ENCODE measurements around the gene MINDY4.
A peak's percentile ranks its signal among the peaks of the same experiment; 100 is the strongest.

Gene MINDY4

DNA sequence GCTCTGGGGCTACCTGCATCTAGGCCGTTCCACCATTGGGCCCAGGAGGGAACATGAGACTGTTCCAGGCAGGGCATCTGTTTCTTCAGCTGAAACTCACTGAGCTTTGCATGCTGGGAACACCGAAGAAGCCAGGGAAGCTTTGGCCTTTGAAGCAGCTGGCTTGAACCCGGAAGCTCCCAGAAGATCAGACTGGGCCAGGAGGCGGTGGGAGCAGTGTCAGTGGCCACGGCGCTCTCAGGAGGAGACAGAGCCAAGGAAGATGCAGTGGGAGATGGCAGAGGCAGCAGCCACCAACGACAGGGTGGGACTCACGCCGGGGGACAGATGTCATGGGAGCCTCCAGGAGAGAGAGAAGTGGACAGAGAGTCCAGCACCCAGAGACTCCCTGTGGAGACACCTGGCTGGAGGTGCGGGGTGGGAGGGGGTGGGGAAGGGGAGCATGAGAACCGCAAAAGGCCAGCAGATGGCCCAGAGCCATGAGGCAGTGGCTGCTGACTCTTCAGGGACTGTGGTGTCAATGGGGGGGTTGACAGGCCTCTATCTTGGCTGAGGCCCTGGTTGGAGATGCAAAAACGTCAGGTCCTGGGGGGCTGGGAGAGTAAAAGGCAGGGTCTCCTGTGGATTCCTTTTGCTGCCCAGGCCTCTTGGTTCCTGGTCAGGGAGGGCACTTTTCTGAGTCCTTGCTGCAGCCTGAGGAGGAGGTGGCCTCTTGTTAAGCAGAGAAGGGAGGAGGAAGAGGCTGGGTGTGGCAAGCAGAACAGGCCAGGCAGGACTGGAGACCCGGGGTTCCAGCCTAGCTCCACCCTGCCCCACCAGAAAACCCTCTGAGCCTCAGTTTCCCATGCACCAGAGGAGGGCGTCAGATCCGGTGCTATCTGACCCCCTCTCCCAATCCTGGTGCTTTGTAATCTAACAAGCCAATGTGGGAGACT is 134.1 kb downstream of the MINDY4 start:
- H2BK5ac ChIP-seq (ENCODE audit: low read length): no peak overlapping the region
- no peak for DNase-seq
- H2AK5ac ChIP-seq (ENCODE audit: low read length): no peak overlapping the region
- no peak overlapping the region for H3K9ac ChIP-seq (ENCODE audit: low read length)
- WGBS (ENCODE audit: extremely low coverage, insufficient coverage, low lambda C conversion rate): no CpG with 5 or more reads among the region's 15 CpGs
- no peak overlapping the region for H3K18ac ChIP-seq (ENCODE audit: low read length)
- H4K8ac ChIP-seq (ENCODE audit: low read depth, low read length): no peak overlapping the region
- no peak overlapping the region for H2BK120ac ChIP-seq (ENCODE audit: low read depth, low read length)
- H4K5ac ChIP-seq (ENCODE audit: low read length): no peak overlapping the region
- no peak overlapping the region for H3K4ac ChIP-seq (ENCODE audit: low read depth, low read length)
- no peaks in the 10 kb centered on the region for H3K4me1 ChIP-seq (ENCODE audit: control insufficient read depth, low read depth, low read length)
- H2BK15ac ChIP-seq (replicated peaks; ENCODE audit: low read depth): no peak overlapping the region
- H3K36me3 ChIP-seq (ENCODE audit: control insufficient read depth, insufficient read depth, low read length): no peaks in the 10 kb centered on the region
- no peaks in the 10 kb centered on the region for H3K27me3 ChIP-seq (ENCODE audit: insufficient read depth, low read length, poor library complexity)
- H3K4me3 ChIP-seq (ENCODE audit: low read length): no peak overlapping the region
- H3K27ac ChIP-seq (ENCODE audit: low read depth, low read length): no peak overlapping the region
- no peak overlapping the region for H3K23ac ChIP-seq (ENCODE audit: low read length)
- H3K56ac ChIP-seq (ENCODE audit: low read length): no peak overlapping the region
- H3K4me2 ChIP-seq (ENCODE audit: low read length): no peak overlapping the region
- H3K79me2 ChIP-seq (ENCODE audit: control insufficient read depth, insufficient read depth, low read length): no peaks in the 10 kb centered on the region
- no peaks in the 10 kb centered on the region for H3K79me1 ChIP-seq (ENCODE audit: low read length)

DNA sequence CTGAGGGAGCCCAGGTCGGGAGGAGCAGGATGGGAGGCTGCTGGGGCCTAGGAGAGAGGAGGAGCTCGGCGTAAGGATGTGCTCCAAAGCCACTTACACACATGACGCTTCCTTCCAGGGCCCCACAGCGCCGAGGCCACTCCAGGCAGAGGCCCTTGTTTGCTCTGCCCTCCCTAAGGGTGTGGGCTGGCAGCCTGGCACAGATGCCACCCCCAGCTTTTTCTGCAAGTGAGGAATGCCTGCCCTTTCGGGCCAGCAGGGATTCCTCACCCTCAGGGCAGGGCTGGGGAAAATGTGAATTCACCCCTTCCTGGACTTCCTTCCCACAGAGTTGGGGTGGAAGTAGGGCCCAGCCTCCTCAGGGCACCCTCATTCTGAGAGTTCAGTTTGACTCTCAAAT is 134.8 kb downstream of the MINDY4 start:
- Histone ChIP-seq H4K5ac (ENCODE audit: low read length) (no peak overlapping the region), H3K56ac (ENCODE audit: low read length) (peak overlapping the region; percentile 46), H3K4me1 (ENCODE audit: control insufficient read depth, low read depth, low read length) (no peaks in the 10 kb centered on the region), H3K18ac (ENCODE audit: low read length) (no peak overlapping the region), H3K9ac (ENCODE audit: low read length) (no peak overlapping the region), H3K27me3 (ENCODE audit: insufficient read depth, low read length, poor library complexity) (no peaks in the 10 kb centered on the region), H3K79me2 (ENCODE audit: control insufficient read depth, insufficient read depth, low read length) (no peaks in the 10 kb centered on the region), H2BK5ac (ENCODE audit: low read length) (no peak overlapping the region), H3K23ac (ENCODE audit: low read length) (no peak overlapping the region), H4K8ac (ENCODE audit: low read depth, low read length) (no peak overlapping the region), H3K79me1 (ENCODE audit: low read length) (no peaks in the 10 kb centered on the region), H3K4ac (ENCODE audit: low read depth, low read length) (no peak overlapping the region), H3K4me3 (ENCODE audit: low read length) (no peak overlapping the region), H3K4me2 (ENCODE audit: low read length) (no peak overlapping the region), H3K27ac (ENCODE audit: low read depth, low read length) (no peak overlapping the region), H3K36me3 (ENCODE audit: control insufficient read depth, insufficient read depth, low read length) (no peaks in the 10 kb centered on the region), H2BK15ac (replicated peaks; ENCODE audit: low read depth) (no peak overlapping the region), H2BK120ac (ENCODE audit: low read depth, low read length) (no peak overlapping the region), H2AK5ac (ENCODE audit: low read length) (no peak overlapping the region)
- no CpG with 5 or more reads among the region's 7 CpGs for WGBS (ENCODE audit: extremely low coverage, insufficient coverage, low lambda C conversion rate)
- DNase-seq: no peak

DNA sequence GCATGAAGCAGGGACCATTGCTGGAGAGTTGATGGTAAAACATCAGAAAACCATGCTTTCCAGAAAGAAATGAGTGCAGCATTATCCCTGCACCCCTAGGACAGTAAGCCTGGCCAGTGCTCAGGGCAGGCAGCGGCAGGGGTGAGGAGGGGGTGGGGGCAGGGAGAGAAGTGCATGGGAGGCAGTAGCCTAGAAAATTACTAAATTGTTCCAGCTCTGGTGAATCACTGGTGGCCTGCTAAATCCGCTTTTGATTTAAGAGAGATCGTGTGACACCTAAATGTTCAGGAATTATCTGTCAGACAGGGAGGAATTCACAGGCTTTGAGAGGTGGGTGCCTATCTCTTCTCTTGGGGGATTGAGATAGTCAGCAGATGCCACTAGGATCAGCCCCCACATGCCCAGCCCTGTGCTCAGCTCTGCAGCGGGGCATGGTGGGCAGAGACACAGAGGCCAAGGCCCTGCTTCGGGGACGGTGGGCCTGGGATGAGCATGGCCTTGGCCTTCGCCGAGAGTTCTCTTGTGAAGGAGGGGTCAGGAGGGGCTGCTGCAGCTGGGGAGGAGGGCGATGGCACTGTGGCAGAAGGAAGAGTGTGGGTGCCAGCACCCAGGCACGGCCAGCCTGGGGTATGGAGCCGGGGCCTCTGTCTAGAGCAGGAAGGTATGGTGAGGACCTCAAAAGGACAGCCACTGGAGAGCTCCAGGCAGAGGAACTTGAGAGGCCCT is 135.5 kb downstream of the MINDY4 start:
- H2BK120ac ChIP-seq (ENCODE audit: low read depth, low read length): no peak overlapping the region
- no peak overlapping the region for H2BK15ac ChIP-seq (replicated peaks; ENCODE audit: low read depth)
- DNase-seq: no peak
- no peak overlapping the region for H4K8ac ChIP-seq (ENCODE audit: low read depth, low read length)
- no peak overlapping the region for H2AK5ac ChIP-seq (ENCODE audit: low read length)
- H3K79me1 ChIP-seq (ENCODE audit: low read length): no peaks in the 10 kb centered on the region
- peak overlapping the region; percentile 46 for H3K56ac ChIP-seq (ENCODE audit: low read length)
- no peak overlapping the region for H3K27ac ChIP-seq (ENCODE audit: low read depth, low read length)
- no peaks in the 10 kb centered on the region for H3K27me3 ChIP-seq (ENCODE audit: insufficient read depth, low read length, poor library complexity)
- H3K36me3 ChIP-seq (ENCODE audit: control insufficient read depth, insufficient read depth, low read length): no peaks in the 10 kb centered on the region
- H3K4me2 ChIP-seq (ENCODE audit: low read length): no peak overlapping the region
- no peak overlapping the region for H3K9ac ChIP-seq (ENCODE audit: low read length)
- H3K4me3 ChIP-seq (ENCODE audit: low read length): no peak overlapping the region
- H3K4me1 ChIP-seq (ENCODE audit: control insufficient read depth, low read depth, low read length): no peaks in the 10 kb centered on the region
- no peak overlapping the region for H3K23ac ChIP-seq (ENCODE audit: low read length)
- no peak overlapping the region for H3K4ac ChIP-seq (ENCODE audit: low read depth, low read length)
- no peak overlapping the region for H3K18ac ChIP-seq (ENCODE audit: low read length)
- H4K5ac ChIP-seq (ENCODE audit: low read length): no peak overlapping the region
- H2BK5ac ChIP-seq (ENCODE audit: low read length): no peak overlapping the region
- WGBS (ENCODE audit: extremely low coverage, insufficient coverage, low lambda C conversion rate): no CpG with 5 or more reads among the region's 11 CpGs
- no peaks in the 10 kb centered on the region for H3K79me2 ChIP-seq (ENCODE audit: control insufficient read depth, insufficient read depth, low read length)

DNA sequence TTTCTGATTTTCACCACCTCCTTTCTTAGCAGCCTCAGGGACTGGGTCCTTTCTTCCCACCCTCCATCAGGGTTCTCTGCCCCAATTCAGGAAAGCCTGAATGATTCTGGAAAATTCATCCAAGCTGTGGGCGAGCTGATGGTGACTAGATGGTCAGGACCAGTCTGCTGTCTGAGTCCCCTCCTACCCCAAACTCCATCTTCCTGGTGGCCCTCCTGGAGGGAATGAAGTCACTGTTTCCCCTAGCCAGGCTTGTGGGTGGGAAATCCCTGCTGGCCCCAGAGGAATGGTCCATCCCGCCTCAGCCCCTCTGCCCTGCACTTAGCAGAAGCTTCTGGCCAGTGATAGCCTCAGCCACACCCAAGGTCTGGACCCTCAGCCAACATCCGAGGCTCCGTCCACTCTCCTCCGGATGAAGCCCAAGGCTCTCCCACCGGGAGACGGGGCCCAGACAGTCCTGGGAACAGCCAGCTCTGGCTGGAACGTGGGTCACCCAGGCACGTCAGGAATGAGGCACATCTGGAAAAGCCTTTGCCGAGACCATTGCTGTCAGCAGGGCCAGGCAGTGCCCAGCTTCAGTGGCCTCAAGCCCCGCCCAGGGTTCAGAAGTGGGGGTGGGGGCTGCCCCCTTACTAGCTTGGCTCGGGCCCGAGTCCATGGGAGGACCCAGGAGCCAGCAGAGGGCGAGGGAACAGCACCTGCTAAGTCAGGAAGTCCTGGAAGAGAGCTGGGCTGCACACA is 136.5 kb downstream of the MINDY4 start:
- H3K79me2 ChIP-seq (ENCODE audit: control insufficient read depth, insufficient read depth, low read length): no peaks in the 10 kb centered on the region
- H3K4me2 ChIP-seq (ENCODE audit: low read length): no peak overlapping the region
- H3K9ac ChIP-seq (ENCODE audit: low read length): no peak overlapping the region
- no peak overlapping the region for H2BK120ac ChIP-seq (ENCODE audit: low read depth, low read length)
- H2BK15ac ChIP-seq (replicated peaks; ENCODE audit: low read depth): no peak overlapping the region
- WGBS (ENCODE audit: extremely low coverage, insufficient coverage, low lambda C conversion rate): no CpG with 5 or more reads among the region's 14 CpGs
- H3K4me1 ChIP-seq (ENCODE audit: control insufficient read depth, low read depth, low read length): no peaks in the 10 kb centered on the region
- H3K4ac ChIP-seq (ENCODE audit: low read depth, low read length): no peak overlapping the region
- no peak overlapping the region for H3K4me3 ChIP-seq (ENCODE audit: low read length)
- no peak overlapping the region for H2AK5ac ChIP-seq (ENCODE audit: low read length)
- H2BK5ac ChIP-seq (ENCODE audit: low read length): no peak overlapping the region
- H3K36me3 ChIP-seq (ENCODE audit: control insufficient read depth, insufficient read depth, low read length): no peaks in the 10 kb centered on the region
- no peaks in the 10 kb centered on the region for H3K27me3 ChIP-seq (ENCODE audit: insufficient read depth, low read length, poor library complexity)
- no peak overlapping the region for H4K5ac ChIP-seq (ENCODE audit: low read length)
- no peak overlapping the region for H3K23ac ChIP-seq (ENCODE audit: low read length)
- H3K27ac ChIP-seq (ENCODE audit: low read depth, low read length): no peak overlapping the region
- no peak for DNase-seq
- H3K56ac ChIP-seq (ENCODE audit: low read length): no peak overlapping the region
- no peaks in the 10 kb centered on the region for H3K79me1 ChIP-seq (ENCODE audit: low read length)
- no peak overlapping the region for H4K8ac ChIP-seq (ENCODE audit: low read depth, low read length)
- no peak overlapping the region for H3K18ac ChIP-seq (ENCODE audit: low read length)

DNA sequence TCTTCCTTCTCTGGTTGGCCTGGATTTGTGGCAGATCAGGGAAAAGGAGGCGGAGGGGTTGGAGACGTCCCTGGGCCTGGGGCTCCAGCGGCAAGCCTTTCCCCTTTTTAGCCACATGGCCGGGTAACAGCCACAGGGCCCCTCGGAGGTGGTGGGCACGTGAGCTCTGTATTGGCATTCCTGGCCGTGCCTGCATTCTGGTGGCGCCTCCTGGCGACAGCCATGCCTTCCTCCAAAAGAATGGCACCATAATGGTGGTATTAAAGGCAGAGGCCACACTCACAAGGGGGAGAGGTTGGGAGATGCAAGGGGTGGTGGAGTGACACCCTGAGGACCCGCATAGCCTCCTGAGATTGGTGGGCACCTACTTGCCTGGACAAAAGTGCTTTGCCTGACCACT is 137.5 kb downstream of the MINDY4 start:
- Histone ChIP-seq H3K27ac (ENCODE audit: low read depth, low read length) (no peak overlapping the region), H3K4me2 (ENCODE audit: low read length) (no peak overlapping the region), H3K27me3 (ENCODE audit: insufficient read depth, low read length, poor library complexity) (no peaks in the 10 kb centered on the region), H3K9ac (ENCODE audit: low read length) (no peak overlapping the region), H3K4ac (ENCODE audit: low read depth, low read length) (no peak overlapping the region), H3K56ac (ENCODE audit: low read length) (no peak overlapping the region), H4K5ac (ENCODE audit: low read length) (no peak overlapping the region), H2BK5ac (ENCODE audit: low read length) (no peak overlapping the region), H3K79me2 (ENCODE audit: control insufficient read depth, insufficient read depth, low read length) (no peaks in the 10 kb centered on the region), H3K4me1 (ENCODE audit: control insufficient read depth, low read depth, low read length) (no peaks in the 10 kb centered on the region), H2BK120ac (ENCODE audit: low read depth, low read length) (no peak overlapping the region), H4K8ac (ENCODE audit: low read depth, low read length) (no peak overlapping the region), H3K36me3 (ENCODE audit: control insufficient read depth, insufficient read depth, low read length) (no peaks in the 10 kb centered on the region), H3K79me1 (ENCODE audit: low read length) (no peaks in the 10 kb centered on the region), H3K23ac (ENCODE audit: low read length) (no peak overlapping the region), H2BK15ac (replicated peaks; ENCODE audit: low read depth) (no peak overlapping the region), H2AK5ac (ENCODE audit: low read length) (no peak overlapping the region), H3K18ac (ENCODE audit: low read length) (no peak overlapping the region), H3K4me3 (ENCODE audit: low read length) (no peak overlapping the region)
- peak; percentile 79 for DNase-seq
- no CpG with 5 or more reads among the region's 10 CpGs for WGBS (ENCODE audit: extremely low coverage, insufficient coverage, low lambda C conversion rate)

Measured in mesendoderm (in vitro differentiated cells).